NCI-H1436 treated with DMSO at 0.1 percent for 48 hours (cell line): ENCODE data around the gene FCMR.

Experiments used
- DNase-seq: peaks from one replicate; lab custom pipeline; 2025; lab: John Stamatoyannopoulos, UW

FCMR gene

DNA sequence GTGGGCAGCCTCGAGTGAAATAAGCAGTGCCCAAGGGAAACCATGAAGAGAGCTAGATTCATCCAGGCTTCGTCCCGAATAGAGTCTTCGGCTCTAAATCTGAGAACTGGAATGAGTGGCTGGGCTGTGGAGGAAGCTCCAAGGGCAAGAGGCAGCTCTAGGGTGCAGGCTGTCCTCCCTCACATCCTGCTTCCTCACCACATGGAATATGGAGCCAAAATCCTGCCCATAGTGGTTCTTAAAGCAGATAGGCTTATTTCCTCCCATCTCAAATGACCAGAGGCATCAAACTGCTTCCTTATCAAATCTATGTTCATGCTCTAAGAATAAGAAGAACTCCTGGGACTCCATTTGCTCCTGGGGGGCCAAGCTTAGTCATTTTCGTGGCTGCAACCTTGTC is 22.0 kb downstream of the FCMR start:
- no peak for DNase-seq

DNA sequence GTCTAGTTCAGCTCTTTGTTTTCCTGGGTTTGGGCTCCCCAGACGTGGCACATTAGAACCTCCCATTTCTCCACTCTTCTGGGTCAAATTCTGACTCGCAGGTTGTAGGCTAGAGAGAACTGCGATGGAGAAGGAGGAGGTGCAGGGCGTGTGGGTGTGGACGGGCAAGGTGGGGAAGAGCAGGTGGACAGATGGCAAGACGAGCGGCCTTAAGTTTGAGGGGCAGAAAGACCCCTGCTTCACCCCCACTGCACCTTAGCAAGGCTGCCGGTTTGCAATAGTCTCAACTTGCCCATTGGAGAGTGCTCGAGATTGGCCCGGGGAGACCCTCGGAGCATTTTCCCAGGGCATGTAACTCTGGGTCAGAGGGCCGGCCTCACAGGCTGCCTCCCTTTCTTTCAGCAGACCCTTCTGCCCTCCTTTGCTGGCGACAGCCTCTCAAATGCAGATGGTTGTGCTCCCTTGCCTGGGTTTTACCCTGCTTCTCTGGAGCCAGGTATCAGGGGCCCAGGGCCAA is 22.8 kb downstream of the FCMR start:
- DNase-seq, result no peak

DNA sequence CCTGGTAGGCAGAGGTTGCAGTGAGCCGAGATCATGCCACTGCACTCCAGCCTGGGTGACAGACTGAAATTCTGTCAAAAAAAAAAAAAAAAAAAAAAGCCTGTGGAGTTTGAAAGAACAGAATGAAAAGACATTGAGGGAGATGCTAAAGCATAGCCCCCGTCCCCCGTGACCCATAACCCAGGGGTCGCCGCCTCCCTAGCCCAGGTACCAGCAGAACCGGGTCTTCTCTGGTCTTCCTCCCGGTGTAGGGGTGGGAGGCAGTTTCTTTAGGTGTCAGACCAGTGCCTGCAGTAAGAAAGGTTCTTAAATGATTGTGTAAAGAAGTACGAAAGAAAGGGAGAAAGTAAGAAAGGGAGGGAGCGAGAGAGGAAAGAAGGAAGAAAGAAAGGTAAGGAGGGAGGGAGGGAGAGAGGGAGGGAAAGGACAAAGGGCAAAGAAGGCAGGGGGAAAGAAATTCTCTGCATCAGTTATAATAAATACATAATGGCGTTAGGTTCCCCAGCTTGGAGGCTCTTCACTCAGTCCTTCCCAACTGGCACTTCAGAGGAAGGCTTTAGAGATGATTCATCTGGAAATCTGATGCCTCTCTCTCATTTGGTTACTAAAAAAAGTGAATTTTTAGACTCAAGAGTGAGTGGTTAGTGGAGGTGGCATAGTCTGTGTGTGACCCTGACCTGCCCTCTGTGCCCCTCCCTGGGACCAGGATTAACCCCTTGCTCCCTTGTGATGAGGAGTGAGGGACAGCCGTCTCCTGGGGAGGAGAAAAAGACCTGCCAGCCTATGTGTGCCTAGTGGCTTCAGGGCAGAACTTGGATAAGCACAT is 23.4 kb downstream of the FCMR start:
- no peak for DNase-seq

DNA sequence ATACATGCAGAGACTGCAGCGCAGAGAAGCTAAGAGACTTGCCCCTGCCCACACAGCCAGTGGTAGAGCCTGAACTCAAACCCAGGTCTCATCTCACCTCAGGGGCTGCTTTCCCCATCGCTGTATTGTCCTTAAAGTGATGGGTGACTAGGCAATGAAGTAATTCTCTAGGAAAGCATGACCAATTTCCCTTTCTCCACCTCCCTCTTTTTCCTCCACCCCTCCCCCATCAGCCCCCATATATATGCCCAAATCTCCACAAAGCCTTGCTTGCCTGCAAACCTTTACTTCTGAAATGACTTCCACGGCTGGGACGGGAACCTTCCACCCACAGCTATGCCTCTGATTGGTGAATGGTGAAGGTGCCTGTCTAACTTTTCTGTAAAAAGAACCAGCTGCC is 24.6 kb downstream of the FCMR start, which contains the start of gene IL24:
TSS of gene IL24 (plus strand) at position 269 of the 400 bp plus-strand sequence. CDS start 390 bp downstream, outside the sequence.
- no peak for DNase-seq

DNA sequence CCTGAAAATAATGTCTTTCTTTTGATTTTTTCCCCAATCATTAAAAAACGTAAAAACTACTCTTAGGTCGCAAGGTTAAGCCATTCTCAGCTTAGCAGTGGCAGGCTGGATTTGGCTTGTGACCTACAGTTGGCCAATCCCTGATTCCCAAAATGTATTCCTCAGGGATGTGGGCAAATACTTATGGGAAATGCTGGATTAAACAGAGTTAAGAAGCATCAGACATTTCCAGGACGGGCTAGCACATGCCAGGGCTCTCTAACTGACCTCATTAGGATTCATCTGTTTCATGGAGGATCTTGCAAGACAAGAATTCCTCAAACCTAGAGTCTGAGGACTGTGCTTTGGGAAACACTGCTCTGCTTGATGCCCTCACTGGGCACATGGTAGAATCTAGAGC is 25.5 kb downstream of the FCMR start:
- no peak for DNase-seq

DNA sequence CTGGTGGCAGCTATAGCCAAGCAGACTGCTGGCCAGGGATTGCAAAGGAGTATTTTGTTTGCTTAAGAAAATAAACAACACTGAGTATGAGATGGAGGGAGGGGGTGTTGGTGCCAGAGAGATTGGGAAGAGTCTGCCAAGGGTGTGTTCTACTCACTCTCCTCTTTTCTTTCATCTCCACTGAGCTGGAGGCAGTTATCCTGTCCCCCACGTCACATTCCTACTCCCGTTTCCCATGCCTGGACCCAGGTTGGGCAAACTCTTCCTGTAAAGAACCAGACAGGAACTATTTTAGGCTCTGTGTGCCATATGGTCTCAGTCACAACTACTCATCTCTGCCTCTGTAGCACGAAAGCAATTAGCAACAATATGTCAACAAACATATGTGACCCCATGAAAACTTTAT is 25.9 kb downstream of the FCMR start:
- DNase-seq, result no peak

DNA sequence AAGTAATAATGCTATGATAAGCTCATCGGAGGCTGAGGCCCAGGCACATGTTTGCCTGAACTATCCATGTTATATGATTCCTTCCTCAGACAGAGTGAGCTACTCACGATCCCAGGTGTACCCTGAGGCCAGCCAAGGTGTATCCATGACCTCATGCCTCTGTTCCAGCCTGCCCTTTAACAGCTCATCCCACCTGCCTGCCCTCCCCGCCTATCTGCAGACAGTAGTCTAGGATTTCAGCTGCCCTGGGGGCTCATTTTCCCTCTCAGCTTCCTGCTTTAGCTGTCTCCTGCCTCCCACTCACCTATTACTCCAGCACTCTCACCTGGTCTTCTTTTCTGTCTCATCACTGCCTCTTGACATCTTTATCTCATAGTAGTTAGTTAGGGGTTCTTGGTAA is 26.4 kb downstream of the FCMR start:
- DNase-seq, result no peak

DNA sequence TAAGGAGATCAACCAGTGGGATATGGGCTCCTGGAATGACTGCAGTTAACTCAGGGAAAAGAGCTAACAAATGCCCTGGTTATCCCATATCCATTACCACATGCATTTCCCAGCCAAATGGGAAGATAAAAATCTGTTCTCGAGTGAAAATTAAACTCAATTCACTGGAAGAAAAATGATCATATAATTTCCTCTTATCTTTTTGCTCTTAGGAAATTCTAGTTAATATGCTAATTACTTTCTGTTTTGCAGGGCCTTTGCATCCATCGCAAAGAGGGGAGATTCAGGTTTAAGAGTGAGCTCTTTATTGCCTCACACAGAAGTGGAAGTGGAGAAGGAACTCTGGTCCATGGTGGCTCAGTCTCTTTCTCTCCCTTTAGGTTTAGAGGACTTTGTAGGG is 28.4 kb downstream of the FCMR start:
- no peak for DNase-seq

DNA sequence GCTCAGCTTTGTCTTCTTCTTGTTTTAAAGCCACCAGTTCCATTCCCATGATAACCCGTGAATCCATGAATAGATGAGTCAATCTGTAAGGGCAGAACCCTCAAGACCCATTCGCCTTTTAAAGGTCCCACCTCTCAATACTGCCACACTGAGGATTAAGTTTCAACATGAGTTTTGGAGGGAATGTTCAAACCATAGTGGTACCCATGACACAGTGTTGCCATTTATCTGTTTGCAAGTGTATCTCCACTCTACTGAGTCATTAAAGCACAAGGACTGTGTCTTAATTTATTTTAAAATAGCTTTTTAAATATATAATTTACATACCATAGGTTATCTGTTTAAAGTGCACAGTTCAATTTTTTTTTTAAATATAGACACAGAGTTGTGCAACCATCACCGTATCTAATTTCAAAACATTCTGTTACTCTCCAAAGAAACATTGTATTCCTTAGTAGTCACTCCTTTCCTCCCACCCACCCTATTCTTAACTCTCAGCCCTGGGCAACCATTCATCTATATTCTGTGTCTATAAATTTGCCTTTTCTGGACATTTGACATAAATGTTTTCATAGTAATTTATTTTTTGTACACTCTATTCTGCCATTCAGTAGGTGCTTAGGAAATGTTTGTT is 29.3 kb downstream of the FCMR start:
- DNase-seq, result no peak

DNA sequence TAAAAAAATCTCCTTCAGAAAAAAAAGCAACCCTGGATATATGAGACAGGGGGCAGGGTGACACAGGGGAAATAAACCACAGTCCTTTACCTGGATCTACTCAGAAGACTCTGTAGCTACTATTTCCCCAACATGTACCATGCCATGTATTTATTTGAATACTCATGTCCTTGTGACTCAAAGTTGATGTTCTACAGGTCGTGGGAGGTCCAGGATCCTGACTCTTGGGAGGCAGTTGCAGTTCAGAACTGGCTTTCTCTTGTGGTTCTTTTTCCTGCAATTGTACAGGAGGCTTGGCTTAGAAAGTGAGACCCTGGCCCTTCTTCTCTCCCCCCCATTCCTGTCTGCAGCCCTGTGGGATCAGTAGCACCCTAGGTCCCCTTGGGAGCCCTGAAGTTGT is 30.3 kb downstream of the FCMR start:
- DNase-seq, result no peak

DNA sequence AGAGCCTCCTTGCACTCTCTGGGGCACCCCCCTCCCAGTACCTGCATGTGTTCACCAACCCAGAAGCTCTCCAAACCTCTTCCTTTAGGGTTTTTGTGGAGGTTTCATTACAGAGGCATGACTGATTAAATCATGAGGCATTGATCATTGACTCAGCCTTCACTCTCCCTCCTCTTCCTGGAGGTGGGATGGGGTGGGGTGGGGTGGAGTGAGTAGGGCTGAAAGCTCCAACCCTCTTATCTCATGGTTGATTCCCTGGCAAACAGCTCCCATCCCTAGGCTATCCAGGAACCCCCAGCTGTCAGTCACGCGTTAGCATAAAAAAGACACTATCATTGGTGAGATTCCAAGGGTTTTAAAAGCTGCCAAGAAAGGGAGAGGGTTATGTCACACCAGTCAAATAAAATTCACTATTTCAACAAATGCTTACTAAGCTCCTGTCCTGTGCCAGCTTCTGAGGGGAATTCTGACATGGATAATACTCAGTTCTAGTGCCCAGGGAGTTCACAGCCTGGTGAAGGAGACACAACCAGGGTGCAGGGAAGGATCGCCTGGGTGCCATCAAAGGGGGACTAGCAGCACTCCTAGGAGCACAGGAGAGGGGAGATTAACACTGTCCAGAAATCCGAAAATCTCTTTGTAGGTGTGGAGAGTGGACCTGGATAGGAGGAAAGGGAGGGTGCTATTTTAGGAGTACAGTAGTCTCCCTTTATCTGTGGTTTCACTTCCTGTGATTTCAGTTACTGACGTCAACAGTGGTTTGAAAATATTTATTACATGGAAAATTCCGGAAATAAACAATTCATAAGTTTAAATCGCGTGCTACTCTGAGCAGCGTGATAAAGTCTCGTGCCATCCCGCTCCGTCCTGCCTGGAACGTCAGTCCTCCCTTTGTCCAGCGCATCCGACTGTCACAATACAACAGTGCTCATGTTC is 31.3 kb downstream of the FCMR start:
- DNase-seq, result no peak

DNA sequence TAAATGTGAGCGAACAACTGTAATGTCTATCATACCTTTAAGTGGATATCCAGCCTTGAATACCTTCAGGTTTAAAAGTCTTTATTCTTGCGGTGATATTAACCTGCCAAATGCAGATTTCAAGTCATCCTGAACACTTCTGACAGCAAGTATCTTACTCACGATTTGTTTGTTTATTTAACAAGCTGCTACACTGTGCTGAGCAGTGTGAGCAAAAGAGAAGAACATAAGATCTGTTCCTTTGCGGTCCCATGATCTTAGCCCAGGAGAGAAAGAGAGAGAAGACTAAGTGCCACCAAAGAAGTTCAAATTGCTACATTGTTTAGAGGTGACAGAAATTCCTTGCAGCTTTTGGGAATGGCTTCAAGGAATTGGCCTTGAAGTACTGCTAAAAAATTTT is 34.0 kb downstream of the FCMR start:
- DNase-seq, result no peak

DNA sequence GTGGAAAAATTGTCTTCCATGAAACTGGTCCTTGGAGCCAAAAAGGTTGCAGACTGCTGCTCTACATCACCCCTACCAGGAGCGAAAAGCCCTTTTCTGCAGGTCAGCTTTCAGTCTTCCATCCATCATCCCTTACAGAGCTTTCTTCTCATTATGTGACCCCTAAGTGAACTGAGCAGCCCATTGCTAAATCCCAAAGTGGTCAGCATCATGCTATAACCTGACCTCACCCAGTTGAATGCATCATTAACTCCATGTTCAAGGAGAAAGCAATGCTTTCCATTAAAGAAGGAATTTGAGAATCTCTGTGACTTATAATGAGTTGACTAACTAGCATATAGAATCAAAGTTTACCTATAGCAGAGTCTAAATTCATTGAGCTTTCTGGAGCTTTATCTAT is 34.9 kb downstream of the FCMR start:
- DNase-seq, result no peak

DNA sequence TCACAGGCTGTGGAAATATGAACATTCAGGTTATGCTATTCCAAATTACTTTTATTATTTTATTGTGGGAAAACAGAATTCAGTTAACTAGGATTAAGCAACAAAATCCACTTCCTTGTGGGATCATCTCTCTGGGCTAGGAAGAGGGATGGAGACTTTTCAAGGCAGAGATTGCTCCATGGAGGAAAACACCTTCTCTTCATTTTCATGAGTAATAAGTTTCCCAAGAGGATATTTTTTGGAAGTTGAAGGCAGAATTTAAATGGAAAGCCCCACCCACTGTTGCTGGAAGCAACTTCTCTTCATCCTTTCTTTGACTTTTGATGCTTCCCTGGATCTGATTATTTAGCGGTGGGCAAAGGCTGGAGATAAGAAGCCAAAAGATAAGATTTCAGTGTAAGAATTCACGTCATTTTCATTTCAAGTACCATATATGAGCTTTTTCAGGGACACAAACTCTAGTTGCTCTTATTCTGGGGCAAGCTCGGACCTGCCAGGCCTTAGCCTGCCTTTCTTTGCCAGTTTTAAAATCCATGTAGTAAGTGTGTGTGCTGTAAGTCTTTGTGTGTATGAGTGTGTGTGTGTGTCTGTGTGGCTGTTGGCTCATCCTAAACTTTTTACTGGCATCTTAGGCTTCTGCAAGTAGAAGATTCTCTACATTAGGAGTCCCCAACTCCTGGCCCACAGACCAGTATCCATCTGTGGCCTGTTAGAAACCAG is 36.2 kb downstream of the FCMR start:
- no peak for DNase-seq

DNA sequence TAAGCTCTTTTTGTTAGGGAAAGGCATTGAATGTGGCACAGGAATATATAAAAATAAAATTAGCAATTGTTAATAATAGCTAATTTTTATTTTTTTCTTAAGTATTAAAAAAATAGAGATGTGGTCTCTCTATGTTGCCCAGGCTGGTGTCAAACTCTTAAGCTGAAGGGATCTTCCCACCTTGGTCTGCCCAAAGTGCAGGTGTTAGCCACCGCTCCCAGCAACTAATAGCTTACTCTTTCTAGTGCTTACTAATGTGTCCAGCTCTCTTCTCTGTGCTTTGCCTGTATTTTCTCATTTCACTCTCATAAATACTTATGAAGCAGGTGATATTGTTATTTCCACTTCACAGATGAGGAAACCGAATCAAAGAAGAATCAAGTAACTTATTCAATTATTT is 37.9 kb downstream of the FCMR start:
- no peak for DNase-seq

DNA sequence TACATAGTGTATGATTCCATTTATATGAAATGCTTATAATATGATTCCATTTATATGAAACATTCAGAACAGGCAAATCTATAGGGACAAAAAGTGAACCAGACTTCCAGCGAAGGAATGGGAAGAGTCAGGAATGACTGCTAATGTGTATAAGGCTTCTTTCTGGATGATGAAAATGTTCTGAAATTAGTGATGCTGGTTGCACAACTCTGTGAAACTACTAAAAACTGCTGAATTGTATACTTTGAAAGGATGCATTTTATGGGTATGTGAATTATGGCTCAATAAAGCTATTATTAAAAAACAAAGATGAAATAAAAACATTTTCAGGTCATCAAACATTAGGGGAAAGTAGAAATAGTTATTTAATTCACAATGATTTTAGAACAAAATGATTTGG is 38.6 kb downstream of the FCMR start:
- no peak for DNase-seq

DNA sequence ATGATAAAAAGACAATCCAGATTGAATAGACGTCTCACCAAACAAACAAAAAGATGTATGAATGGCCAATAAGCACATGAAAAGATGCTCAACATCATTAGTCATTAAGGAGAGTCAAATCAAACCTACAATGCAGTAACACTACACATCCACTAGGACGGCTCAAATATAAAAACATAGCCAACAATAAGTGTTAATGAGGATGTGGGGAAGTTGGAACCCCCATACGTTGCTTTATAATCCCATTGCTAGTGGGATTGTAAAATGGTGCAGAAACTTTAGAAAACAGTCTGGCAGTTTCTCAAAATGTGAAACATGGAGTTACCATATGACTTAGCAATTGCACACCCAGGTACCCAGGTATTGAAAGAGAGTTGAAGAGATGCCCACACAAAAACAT is 39.2 kb downstream of the FCMR start:
- DNase-seq, result no peak

DNA sequence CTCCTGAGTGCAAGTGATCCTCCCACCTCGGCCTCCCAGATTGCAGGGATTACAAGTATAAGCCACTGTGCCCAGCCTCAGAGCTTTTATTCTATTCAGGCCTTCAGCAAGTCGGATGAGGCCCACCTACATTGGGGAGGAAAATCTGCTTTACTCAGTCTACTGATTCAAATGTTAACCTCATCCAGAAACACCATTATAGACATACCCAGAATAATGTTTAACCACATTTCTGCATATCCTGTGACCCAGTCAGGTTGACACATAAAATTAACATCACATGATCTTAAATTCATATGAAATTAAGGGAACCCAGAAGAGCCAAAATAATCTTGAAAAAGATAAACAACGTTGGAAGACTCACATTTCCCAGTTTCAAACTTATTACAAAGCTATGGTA is 41.4 kb downstream of the FCMR start:
- no peak for DNase-seq

DNA sequence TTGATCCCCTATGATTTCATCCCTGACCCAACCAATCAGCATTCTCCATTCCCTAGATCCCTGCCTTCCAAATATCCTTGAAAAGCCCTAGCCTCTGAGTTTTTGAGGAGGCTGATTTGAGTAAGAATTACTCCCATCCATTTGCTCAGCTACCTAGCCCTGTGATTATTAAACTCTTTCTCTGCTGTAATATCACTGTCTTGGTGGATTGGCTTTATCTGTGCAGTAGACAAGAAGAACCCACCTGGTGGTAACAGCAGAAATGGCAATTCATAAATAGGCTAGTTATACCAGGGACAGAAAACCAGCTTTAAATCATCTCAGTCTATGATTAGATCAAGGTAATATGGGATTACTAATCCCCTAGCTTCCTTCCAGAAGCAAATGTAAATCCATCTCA is 43.3 kb downstream of the FCMR start:
- no peak for DNase-seq

DNA sequence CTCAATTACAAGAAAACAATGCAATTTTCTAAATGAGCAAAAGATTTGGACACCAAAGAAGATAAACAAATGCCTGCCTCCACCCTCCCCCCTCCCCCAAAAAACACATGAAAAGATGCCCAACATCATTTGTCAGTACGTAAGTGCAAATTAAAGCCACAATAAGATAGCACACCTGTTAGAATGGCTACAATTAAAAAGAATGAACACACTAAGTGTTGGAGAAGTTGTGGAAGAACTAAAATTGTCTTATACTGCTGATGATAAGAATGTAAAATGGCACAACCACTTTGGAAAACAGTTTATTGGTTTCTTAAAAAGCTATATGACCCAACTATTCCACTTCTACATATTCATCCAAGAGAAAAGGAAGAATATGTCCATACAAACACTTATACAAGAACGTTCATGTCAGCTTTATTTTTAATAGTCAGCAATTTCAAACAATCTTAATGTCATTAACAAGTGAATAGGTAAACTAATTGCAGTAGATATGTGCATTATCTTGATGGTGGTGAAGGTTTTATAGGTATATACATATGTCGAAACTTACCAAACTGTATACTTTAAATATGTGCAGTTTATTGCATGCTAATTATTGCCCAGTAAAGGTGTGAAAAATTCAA is 45.9 kb downstream of the FCMR start:
- DNase-seq, result no peak

DNA sequence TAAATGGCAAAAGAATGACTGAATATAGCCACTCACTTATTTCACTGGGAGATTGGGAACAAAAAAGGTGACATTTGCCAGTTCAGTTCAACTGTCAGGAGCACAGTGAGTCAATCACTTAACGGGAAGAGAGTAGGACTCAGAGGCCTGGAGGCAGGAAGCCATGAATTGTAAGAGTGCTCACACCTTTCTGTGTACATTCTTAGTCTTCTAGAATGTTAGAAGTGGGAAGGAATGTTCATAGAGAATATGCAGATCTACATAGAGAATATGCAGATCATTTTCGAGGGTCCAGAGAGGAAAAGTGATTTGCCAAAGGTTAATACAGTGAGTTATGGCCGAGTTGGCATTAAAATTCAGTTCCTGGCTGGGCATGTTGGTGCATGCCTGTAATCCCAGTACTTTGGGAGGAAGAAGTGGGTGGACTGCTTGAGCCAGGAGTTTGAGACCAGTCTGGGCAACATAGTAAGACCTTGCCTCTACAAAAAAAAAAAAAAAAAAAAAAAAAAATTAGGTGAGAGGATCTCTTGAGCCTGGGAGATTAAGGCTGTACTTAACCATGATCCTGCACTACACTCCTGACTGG is 48.0 kb downstream of the FCMR start:
- no peak for DNase-seq
